Hematopoietic multipotent progenitor cell (in vitro differentiated cells): ENCODE data around the gene BLM. TPM values are rescaled to one million over a fixed set of nuclear protein-coding genes. Genes with fewer than 3 reads are reported as not detected.

Experiments used
- DNase-seq, 3 donors: peaks; one replicate each; pipeline ENCODE4 v3.0.0-alpha.2; 2011 to 2015; ENCODE audit warnings: low read depth in 2 of 3, low spot score in 2 of 3
- small RNA-seq: library from RNA; depleted of rRNA; stranded (forward); fragments of <200 nt; gene quantifications from one replicate; pipeline ENCODE3, GENCODE V24; 2012
- total RNA-seq: library from RNA; depleted of rRNA; stranded (reverse); fragments of >200 nt; gene quantifications from one replicate; pipeline ENCODE4 v1.2.3, GENCODE V29; 2012

The BLM gene
- total RNA-seq, 1 donor: 5.1 TPM

DNA sequence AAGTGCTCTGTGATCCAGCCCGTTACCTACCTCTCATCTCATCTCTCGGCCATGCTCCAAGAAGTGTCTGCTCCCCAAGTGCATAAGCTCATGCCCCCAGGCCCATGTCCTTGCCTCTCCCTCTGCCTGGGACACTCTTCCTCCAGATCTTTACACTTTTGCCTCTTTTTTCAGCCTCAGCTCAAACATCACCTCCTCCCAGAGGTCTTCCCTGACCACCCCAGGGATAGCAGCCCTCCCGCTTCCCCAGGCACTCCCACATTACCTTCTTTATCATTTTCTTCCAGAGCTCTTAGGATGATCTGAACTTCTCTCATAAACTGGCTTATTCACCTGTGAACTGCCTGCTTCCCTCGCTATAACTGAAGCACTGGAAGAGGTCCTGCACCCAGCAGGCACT, 148.6 kb downstream of the BLM start:
- DNase-seq: no peak

Small RNA genes lying within 50 kb of the gene (small RNA-seq; reads per million reads assigned to genes)
- gene RF00093 (not detected), gene RN7SL363P (not detected)

Other genes with a start within 250 kb of the BLM start
- 17.2 TPM for gene CRTC3, start 187.4 kb upstream of the BLM start, total RNA-seq
- 124 TPM for gene FURIN, start 151.2 kb downstream of the BLM start, total RNA-seq
- 229 TPM for gene FES, start 167.2 kb downstream of the BLM start, total RNA-seq
- 224 TPM for gene MAN2A2, start 186.0 kb downstream of the BLM start, total RNA-seq
- gene HDDC3, start 215.2 kb downstream of the BLM start, total RNA-seq: 26.9 TPM
- gene UNC45A, start 217.9 kb downstream of the BLM start, total RNA-seq: 116 TPM
- gene RCCD1, start 237.5 kb downstream of the BLM start, total RNA-seq: 13.7 TPM